Measurements from ENCODE around the gene LRBA. TPM values are rescaled to one million over a fixed set of nuclear protein-coding genes. Genes with fewer than 3 reads are reported as not detected.

LRBA gene
- total and polyA plus RNA-seq, 9 of the 15 experiments (the other 6 are each of a cell fraction or from before 2014, with no cell fraction given): 24.2 to 88.7 (median 59.7) TPM

DNA sequence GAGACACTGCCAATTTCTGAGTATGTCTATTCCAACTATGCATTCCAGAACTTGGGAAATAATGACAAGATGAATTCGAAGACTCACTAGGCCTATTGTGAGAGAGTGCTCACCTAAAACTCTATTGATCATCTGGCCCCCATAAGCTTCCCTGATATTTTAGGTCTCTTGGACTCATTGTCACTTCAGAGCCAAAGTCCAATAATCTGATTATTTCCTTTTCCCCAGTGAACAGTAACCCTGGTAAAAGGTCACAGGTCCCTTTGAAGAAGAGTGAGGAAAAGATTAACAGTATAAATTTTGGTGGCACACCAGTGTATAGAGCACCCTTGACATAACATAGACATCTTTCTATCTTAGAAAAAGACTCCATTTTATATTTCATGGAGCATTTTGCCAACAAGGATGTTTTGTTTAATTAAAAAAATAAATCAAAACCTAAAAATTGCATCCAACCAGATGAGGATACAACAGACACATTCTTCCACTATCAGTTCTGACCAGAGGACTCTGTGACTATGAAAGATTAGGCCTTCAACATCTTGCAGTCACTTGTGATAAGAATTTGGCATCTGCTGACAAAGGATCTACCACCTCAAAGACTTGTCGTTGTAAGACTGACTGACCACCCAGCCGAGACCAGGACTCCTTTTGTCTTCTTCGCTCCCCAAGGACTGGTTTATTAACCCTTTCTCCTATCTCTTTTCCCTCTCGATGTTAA lies 241.2 kb downstream of the LRBA start (continued):
- TF ChIP-seq, protein P1, sequence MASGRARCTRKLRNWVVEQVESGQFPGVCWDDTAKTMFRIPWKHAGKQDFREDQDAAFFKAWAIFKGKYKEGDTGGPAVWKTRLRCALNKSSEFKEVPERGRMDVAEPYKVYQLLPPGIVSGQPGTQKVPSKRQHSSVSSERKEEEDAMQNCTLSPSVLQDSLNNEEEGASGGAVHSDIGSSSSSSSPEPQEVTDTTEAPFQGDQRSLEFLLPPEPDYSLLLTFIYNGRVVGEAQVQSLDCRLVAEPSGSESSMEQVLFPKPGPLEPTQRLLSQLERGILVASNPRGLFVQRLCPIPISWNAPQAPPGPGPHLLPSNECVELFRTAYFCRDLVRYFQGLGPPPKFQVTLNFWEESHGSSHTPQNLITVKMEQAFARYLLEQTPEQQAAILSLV (tag; IDR thresholded peaks at IDR 0.05): no peak
- TF ChIP-seq, protein P2, sequence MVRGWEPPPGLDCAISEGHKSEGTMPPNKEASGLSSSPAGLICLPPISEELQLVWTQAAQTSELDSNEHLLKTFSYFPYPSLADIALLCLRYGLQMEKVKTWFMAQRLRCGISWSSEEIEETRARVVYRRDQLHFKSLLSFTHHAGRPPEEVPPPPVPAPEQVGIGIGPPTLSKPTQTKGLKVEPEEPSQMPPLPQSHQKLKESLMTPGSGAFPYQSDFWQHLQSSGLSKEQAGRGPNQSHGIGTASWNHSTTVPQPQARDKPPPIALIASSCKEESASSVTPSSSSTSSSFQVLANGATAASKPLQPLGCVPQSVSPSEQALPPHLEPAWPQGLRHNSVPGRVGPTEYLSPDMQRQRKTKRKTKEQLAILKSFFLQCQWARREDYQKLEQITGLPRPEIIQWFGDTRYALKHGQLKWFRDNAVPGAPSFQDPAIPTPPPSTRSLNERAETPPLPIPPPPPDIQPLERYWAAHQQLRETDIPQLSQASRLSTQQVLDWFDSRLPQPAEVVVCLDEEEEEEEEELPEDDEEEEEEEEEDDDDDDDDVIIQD (CRISPR knock-in tag; IDR thresholded peaks at IDR 0.05): no peak
- TF ChIP-seq SNAPC5 (CRISPR knock-in tag; IDR thresholded peaks at IDR 0.05) (no peak), ZBTB7A (IDR thresholded peaks at IDR 0.05; ENCODE audit: borderline replicate concordance, control insufficient read depth, low read depth, low read length) (no peak), TCFL5 (CRISPR knock-in tag; conservative IDR thresholded peaks at IDR 0.05) (no peak), STAT5A (IDR thresholded peaks at IDR 0.05; ENCODE audit: borderline replicate concordance, low read length) (peak; percentile 84), CREB1 (IDR thresholded peaks at IDR 0.05) (0 out of 2 replicates have a peak, but pooled peaks have one; percentile 18), CREB1 (CRISPR knock-in tag; IDR thresholded peaks at IDR 0.05) (no peak), ARID3A (IDR thresholded peaks at IDR 0.05; ENCODE audit: borderline replicate concordance, low read depth, low read length) (no peak), STAG1 (CRISPR knock-in tag; IDR thresholded peaks at IDR 0.05; ENCODE audit: borderline replicate concordance) (no peak), ZBTB1 (CRISPR knock-in tag; IDR thresholded peaks at IDR 0.05; ENCODE audit: borderline replicate concordance, low read depth) (no peak), CTCF (IDR thresholded peaks at IDR 0.05 in 2 of 3, conservative IDR thresholded peaks at IDR 0.05 in 1 of 3; ENCODE audit: insufficient read depth in 2 of 3, low read depth in 1 of 3, low read length in 3 of 3) (no peak), FIP1L1 (IDR thresholded peaks at IDR 0.05; ENCODE audit: low read depth, low read length, poor library complexity, severe bottlenecking) (no peak), SIN3A (IDR thresholded peaks at IDR 0.05; ENCODE audit: borderline replicate concordance in 2 of 2, control insufficient read depth in 1 of 2, low read depth in 2 of 2, low read length in 2 of 2) (no peak), ZNF695 (CRISPR knock-in tag; IDR thresholded peaks at IDR 0.05) (no peak)
- TF ChIP-seq, protein P3, sequence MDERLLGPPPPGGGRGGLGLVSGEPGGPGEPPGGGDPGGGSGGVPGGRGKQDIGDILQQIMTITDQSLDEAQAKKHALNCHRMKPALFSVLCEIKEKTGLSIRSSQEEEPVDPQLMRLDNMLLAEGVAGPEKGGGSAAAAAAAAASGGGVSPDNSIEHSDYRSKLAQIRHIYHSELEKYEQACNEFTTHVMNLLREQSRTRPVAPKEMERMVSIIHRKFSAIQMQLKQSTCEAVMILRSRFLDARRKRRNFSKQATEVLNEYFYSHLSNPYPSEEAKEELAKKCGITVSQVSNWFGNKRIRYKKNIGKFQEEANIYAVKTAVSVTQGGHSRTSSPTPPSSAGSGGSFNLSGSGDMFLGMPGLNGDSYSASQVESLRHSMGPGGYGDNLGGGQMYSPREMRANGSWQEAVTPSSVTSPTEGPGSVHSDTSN (CRISPR knock-in tag; IDR thresholded peaks at IDR 0.05; ENCODE audit: low read depth): no peak
- TF ChIP-seq, protein P3 (tag; conservative IDR thresholded peaks at IDR 0.05; ENCODE audit: low read depth): peak; percentile 62

Data from K562 (cell line).